T-cell (primary cell): ENCODE results near the gene DRC1. TPM values are rescaled to one million over a fixed set of nuclear protein-coding genes. Genes with fewer than 3 reads are reported as not detected.

ENCODE experiments used
- ATAC-seq, 4 experiments: fragments of 200-7000 bp in 3 of 4; fragments of 150-1000 bp in 1 of 4; cut with Tn5 transposase; replicated peaks in 1 of 4; 1 replicate in 3 of 4; 2 replicates in 1 of 4; pipeline ENCODE4 v1.10.0; 2021; ENCODE audit warnings: moderate library complexity in 3 of 4, mild to moderate bottlenecking in 2 of 4, moderate number of reproducible peaks in 1 of 4
- CTCF ChIA-PET, 2 donors: fragments of 300-600 bp; sonication (Branson Sonifier 250); formaldehyde crosslinking; loops; one replicate each; lab custom pipeline; 2022; ENCODE audit warnings: antibody characterized with exemption in 2 of 2; lab: Charles Lee
- POLR2A ChIA-PET, 2 donors: fragments of 300-600 bp; sonication (Branson Sonifier 250); formaldehyde crosslinking; loops; one replicate each; lab custom pipeline; 2022; ENCODE audit warnings: antibody characterized with exemption in 2 of 2; lab: Charles Lee
- DNase-seq, 35 experiments: peaks; one replicate each; pipeline versions ENCODE4 v3.0.0 to v3.0.0-alpha.2; 2013 to 2023
- H3K27ac ChIP-seq: one replicate; pipeline ENCODE4 v1.5.1; 2013; ENCODE audit warnings: low read length
- H3K27me3 ChIP-seq, 2 experiments: replicated peaks in 1 of 2; 1 replicate in 1 of 2; 2 replicates in 1 of 2; pipeline versions ENCODE4 v1.6.1 to v1.7.0; 2013; ENCODE audit warnings: low read length in 1 of 2, mixed read lengths in 1 of 2; ENCODE audit not compliant: control insufficient read depth in 2 of 2, insufficient read depth in 2 of 2; ENCODE audit errors: extremely low read depth in 1 of 2
- H3K36me3 ChIP-seq, 2 donors: 1 replicate in 1 of 2; 2 replicates in 1 of 2; pipeline versions ENCODE4 v1.6.1 to v1.7.0; 2013; ENCODE audit warnings: low read length in 1 of 2; ENCODE audit not compliant: control insufficient read depth in 2 of 2, insufficient read depth in 1 of 2; ENCODE audit errors: extremely low read depth in 1 of 2
- H3K4me1 ChIP-seq, 2 experiments: 1 replicate in 1 of 2; 2 replicates in 1 of 2; pipeline versions ENCODE4 v1.6.1 to v1.7.0; 2013; ENCODE audit warnings: low read length in 2 of 2, mixed read lengths in 1 of 2; ENCODE audit not compliant: insufficient read depth in 2 of 2, control insufficient read depth in 1 of 2; ENCODE audit errors: extremely low read depth in 1 of 2
- H3K4me3 ChIP-seq, 2 donors: 1 replicate in 1 of 2; 2 replicates in 1 of 2; pipeline versions ENCODE4 v1.5.1 to v1.7.0; 2013; ENCODE audit warnings: mild to moderate bottlenecking in 2 of 2, low read length in 1 of 2, moderate library complexity in 1 of 2; ENCODE audit not compliant: control insufficient read depth in 1 of 2; ENCODE audit errors: extremely low read depth in 1 of 2
- H3K9me3 ChIP-seq: 2 replicates; pipeline ENCODE4 v1.7.0; 2013
- H3K27ac Mint-ChIP-seq, 2 donors: one replicate each; pipeline ENCODE4 v1.8.0; 2020 to 2021; ENCODE audit warnings: mild to moderate bottlenecking in 2 of 2, mixed read lengths in 2 of 2
- H3K27me3 Mint-ChIP-seq, 2 donors: one replicate each; pipeline ENCODE4 v1.8.0; 2021 to 2022; ENCODE audit warnings: mixed read lengths in 2 of 2
- H3K36me3 Mint-ChIP-seq: one replicate; pipeline ENCODE4 v1.8.0; 2021; ENCODE audit warnings: mixed read lengths
- H3K4me1 Mint-ChIP-seq, 3 donors: one replicate each; pipeline ENCODE4 v1.8.0; 2020 to 2022; ENCODE audit warnings: mixed read lengths in 3 of 3, mild to moderate bottlenecking in 1 of 3
- H3K4me3 Mint-ChIP-seq, 3 donors: one replicate each; pipeline ENCODE4 v1.8.0; 2020 to 2022; ENCODE audit warnings: mild to moderate bottlenecking in 3 of 3, mixed read lengths in 3 of 3, moderate library complexity in 3 of 3
- H3K9me3 Mint-ChIP-seq, 3 donors: one replicate each; pipeline ENCODE4 v1.8.0; 2020 to 2022; ENCODE audit warnings: mixed read lengths in 3 of 3
- WGBS: methylation state at CpG from one replicate; pipeline ENCODE4 v1.1.5; 2013; ENCODE audit warnings: missing lambda C conversion rate; ENCODE audit not compliant: insufficient coverage; 5-methylcytosine and 5-hydroxymethylcytosine counted together
- total RNA-seq, 35 experiments: library from RNA in 6 of 35; stranded (reverse) in 6 of 35; fragments of 120-200 nt in 1 of 35; gene quantifications; one replicate each; pipeline versions ENCODE4 v1.2.1 to v1.2.4 and lab custom pipeline; 2013 to 2026

Gene DRC1
- total RNA-seq, 5 donors from 2014 or later (not counting 1 experiment from before 2014, with no cell fraction given), result not detected

DNA sequence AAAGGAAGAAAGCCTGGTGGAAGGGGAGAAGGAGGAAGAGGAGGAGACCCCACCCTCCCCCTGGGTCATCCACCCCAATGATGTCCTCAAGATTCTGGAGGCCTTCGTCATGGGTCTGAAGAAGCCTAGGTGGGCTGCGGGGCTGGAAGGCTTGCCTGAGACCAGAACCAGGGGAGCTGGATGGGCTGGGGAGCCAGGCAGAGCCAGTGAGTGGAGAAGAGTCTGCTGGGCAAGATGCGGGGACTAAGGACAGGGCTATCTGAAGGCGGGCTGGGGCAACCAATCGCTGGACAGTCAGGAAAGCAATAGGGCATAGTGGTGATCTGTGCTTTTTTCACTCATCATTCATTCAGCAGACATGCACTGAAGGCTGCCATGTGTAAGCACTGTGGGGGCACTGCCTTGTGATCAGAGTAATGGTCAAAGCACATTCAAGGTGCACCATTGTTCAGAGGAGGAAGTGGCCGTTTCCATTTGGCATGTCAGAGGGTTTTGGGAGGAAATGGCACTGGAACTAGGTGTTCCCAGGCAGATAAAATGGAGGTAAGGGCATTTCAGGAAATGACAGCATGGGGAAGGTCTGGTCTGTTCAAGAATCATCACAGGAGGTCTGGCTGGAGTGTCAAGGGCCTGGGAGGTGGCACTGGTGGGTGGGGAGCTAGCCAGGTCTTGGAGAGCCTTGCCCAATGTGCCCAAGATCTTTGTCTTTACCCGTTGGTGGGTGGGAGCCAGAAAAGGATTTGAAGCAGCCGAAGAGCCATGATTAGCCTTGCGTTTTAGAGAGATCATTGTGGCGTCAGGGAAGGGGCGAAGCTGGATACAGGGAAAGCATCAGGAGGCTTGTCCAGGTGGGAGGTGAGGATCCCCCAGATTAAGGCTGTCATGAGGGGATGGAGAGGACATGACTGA lies 52.0 kb downstream of the DRC1 start:
- ChIA-PET CTCF (no interaction called here), POLR2A (no interaction called here)
- Histone ChIP-seq H3K36me3 (no peaks in the 10 kb centered on the region), H3K27me3 (peaks cover 0 to 17% of the 10 kb centered on the region in 2 experiments), H3K4me3 (no peak overlapping the region), H3K9me3 (no peaks in the 10 kb centered on the region), H3K4me1 (no peaks in the 10 kb centered on the region), H3K27ac (no peak overlapping the region)
- Mint-ChIP-seq H3K9me3 (no peaks in the 10 kb centered on the region), H3K36me3 (no peaks in the 10 kb centered on the region), H3K4me1 (no peaks in the 10 kb centered on the region), H3K27ac (no peak overlapping the region), H3K27me3 (peaks cover 0 to 6% of the 10 kb centered on the region in 2 donors), H3K4me3 (no peak overlapping the region)
- 79% methylated on average over 11 of the region's 11 CpGs for WGBS
- ATAC-seq, result no peak
- DNase-seq, result no peak

DNA sequence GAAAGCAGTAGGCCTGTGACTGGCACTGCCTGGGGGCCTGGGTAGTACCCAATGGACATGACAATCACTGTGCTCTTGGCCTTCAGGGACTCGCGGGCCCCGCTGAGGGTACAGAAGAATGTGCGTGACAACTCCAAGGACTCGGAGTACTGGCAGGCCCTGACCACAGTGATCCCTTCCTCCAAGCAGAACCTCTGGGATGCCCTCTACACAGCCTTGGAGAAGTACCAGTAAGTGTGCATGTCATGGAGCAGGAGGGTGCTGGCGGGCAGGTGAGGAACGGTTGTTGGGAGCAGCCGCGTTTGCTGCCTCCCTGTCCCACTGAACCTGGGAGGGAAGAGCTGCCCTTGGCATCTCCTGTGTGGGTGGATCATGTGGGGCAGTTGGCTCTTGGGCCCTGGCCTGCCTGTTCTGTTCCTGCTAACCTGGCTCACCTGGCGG lies 52.9 kb downstream of the DRC1 start:
- CTCF ChIA-PET, result no interaction called here
- Histone ChIP-seq H3K9me3 (no peaks in the 10 kb centered on the region), H3K27me3 (peaks cover 0 to 11% of the 10 kb centered on the region in 2 experiments), H3K36me3 (no peaks in the 10 kb centered on the region), H3K4me3 (no peak overlapping the region), H3K4me1 (no peaks in the 10 kb centered on the region), H3K27ac (no peak overlapping the region)
- H3K9me3 Mint-ChIP-seq, result no peaks in the 10 kb centered on the region
- H3K4me1 Mint-ChIP-seq, result no peaks in the 10 kb centered on the region
- H3K27me3 Mint-ChIP-seq, result peaks cover 0 to 6% of the 10 kb centered on the region in 2 donors
- H3K27ac Mint-ChIP-seq, result no peak overlapping the region
- DNase-seq, result no peak
- no peak for ATAC-seq
- WGBS, result 92% methylated on average over 9 of the region's 10 CpGs
- H3K36me3 Mint-ChIP-seq, result no peaks in the 10 kb centered on the region
- POLR2A ChIA-PET, result no interaction called here
- H3K4me3 Mint-ChIP-seq, result no peak overlapping the region

DNA sequence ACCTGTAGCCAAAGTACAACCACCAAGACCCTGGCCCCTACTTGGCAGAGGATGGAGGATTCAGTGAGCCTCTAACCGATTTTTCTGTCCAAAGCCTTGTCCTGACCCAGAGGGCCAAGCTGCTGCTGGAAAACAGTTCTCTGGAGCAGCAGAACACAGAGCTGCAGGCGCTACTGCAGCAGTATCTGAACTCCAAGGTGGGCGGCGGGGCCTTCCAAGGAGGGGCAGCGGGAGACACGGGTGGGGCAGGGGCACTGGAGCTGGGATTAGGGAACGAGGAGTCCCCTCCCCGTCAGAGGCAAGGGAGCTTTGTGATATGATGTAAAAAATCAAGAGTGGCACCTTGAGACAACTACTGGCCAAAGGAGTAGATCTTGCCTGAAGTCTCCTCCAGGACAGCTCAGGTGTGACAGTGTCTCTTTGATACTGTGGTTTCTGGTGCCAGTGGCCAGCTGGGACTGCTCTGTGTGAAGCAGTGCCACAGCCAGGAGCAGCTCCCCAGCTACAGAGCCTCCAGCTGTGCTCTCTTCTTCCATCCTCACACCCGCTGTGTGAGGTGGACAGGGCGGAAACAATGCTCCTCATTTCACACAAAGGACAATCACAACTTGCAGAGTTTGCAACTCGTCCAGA lies 53.4 kb downstream of the DRC1 start:
- H3K36me3 ChIP-seq, result no peaks in the 10 kb centered on the region
- CTCF ChIA-PET, result no interaction called here
- Mint-ChIP-seq H3K27ac (no peak overlapping the region), H3K36me3 (no peaks in the 10 kb centered on the region), H3K27me3 (peaks cover 0 to 6% of the 10 kb centered on the region in 2 donors), H3K4me3 (no peak overlapping the region), H3K9me3 (no peaks in the 10 kb centered on the region), H3K4me1 (no peaks in the 10 kb centered on the region)
- no peak for DNase-seq
- peaks cover 0 to 10% of the 10 kb centered on the region in 2 experiments for H3K27me3 ChIP-seq
- H3K9me3 ChIP-seq, result no peaks in the 10 kb centered on the region
- POLR2A ChIA-PET, result no interaction called here
- no peak overlapping the region for H3K27ac ChIP-seq
- H3K4me1 ChIP-seq, result no peaks in the 10 kb centered on the region
- WGBS, result 77% methylated on average over 8 of the region's 11 CpGs
- no peak overlapping the region for H3K4me3 ChIP-seq
- no peak for ATAC-seq

GRCh38 chr2:26455670-26456439 lies 54.1 kb downstream of the DRC1 start:
- Histone ChIP-seq H3K4me1 (no peaks in the 10 kb centered on the region), H3K36me3 (no peaks in the 10 kb centered on the region), H3K27ac (no peak overlapping the region), H3K4me3 (no peak overlapping the region), H3K9me3 (no peaks in the 10 kb centered on the region), H3K27me3 (peaks cover 0 to 10% of the 10 kb centered on the region in 2 experiments)
- ATAC-seq, result no peak
- Mint-ChIP-seq H3K9me3 (no peaks in the 10 kb centered on the region), H3K36me3 (no peaks in the 10 kb centered on the region), H3K4me3 (no peak overlapping the region), H3K27me3 (peaks cover 0 to 6% of the 10 kb centered on the region in 2 donors), H3K27ac (no peak overlapping the region), H3K4me1 (no peaks in the 10 kb centered on the region)
- CTCF ChIA-PET, result no interaction called here
- POLR2A ChIA-PET, result no interaction called here
- 76% methylated on average over 15 of the region's 18 CpGs for WGBS
- DNase-seq, result peak in 1 of 35 experiments; percentile 4

DNA sequence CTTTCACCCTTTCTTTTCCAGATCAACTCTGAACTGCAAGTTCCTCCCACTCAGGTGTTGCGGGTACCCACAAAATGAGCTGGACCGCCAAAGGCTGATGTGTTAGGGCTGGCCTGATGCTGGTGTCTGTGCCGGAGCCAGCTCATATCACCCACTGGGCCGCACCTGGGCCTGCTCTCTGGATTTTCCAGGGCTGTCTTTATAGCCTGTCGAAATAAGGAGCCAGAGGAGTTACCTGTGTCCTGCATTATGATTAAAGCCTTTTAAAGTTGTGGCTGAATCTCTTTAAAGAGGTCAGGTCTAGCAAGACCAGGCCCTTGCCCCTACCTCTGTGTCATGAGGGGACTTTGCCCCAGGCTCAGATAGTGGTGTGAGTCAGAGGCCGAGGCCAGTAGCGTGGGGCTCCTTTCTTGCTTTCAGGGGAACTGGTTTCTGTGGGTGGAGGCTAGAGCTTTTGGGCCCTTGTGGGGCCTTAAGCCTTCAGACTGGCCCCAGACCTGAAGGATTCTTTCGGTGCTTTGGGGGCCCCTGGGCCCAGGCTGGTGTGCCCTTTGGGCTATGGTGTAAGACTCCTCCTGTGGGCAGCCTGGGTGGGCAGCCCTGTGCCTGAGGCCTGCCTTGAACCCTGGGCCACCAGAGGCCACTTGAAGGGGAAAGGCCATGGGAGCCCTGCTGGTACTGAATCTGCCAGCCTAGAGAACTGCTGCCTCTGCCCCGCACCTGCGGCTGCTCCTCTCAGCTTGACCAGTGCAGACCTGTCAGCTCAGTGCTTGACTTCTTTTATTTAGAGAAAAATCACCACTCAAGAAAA lies 54.9 kb downstream of the DRC1 start:
- H3K4me1 Mint-ChIP-seq, result no peaks in the 10 kb centered on the region
- POLR2A ChIA-PET, result no interaction called here

More for the DNA sequence above, 54.9 kb downstream of the DRC1 start:
- CTCF ChIA-PET, result no interaction called here
- no peak overlapping the region for H3K27ac Mint-ChIP-seq
- no peaks in the 10 kb centered on the region for H3K9me3 Mint-ChIP-seq
- no peaks in the 10 kb centered on the region for H3K9me3 ChIP-seq
- H3K36me3 ChIP-seq, result no peaks in the 10 kb centered on the region
- WGBS, result 94% methylated on average over 6 of the region's 10 CpGs
- H3K36me3 Mint-ChIP-seq, result no peaks in the 10 kb centered on the region
- DNase-seq, result peak in 1 of 35 experiments; percentile 6
- no peak overlapping the region for H3K4me3 Mint-ChIP-seq
- H3K4me1 ChIP-seq, result no peaks in the 10 kb centered on the region
- H3K4me3 ChIP-seq, result no peak overlapping the region
- no peak overlapping the region for H3K27ac ChIP-seq
- H3K27me3 Mint-ChIP-seq, result peaks cover 0 to 6% of the 10 kb centered on the region in 2 donors
- peaks cover 0 to 13% of the 10 kb centered on the region in 2 experiments for H3K27me3 ChIP-seq
- no peak for ATAC-seq
